Spleen (tissue), 11 donors: ENCODE measurements around the gene GALNT16. TPM values are rescaled to one million over a fixed set of nuclear protein-coding genes. Genes with fewer than 3 reads are reported as not detected.

Experiments used
- DNase-seq: peaks from one replicate; pipeline ENCODE4 v3.0.0-alpha.2; 2020
- H3K27ac ChIP-seq, 8 donors: fragments of 200-600 bp; sonication (generic) in 7 of 8; 1 replicate in 4 of 8; 2 replicates in 4 of 8; pipeline versions ENCODE4 v1.5.0 to v1.8.0; 2016 to 2021; ENCODE audit warnings: inconsistent platforms in 4 of 8, mild to moderate bottlenecking in 4 of 8, moderate library complexity in 1 of 8
- H3K27me3 ChIP-seq, 7 donors: fragments of 200-600 bp; sonication (generic) in 6 of 7; replicated peaks in 1 of 7; 1 replicate in 4 of 7; 2 replicates in 3 of 7; pipeline versions ENCODE4 v1.5.0 to v1.8.0; 2016 to 2021; ENCODE audit warnings: inconsistent platforms in 3 of 7, mild to moderate bottlenecking in 1 of 7
- H3K36me3 ChIP-seq, 6 donors: fragments of 200-600 bp; sonication (generic) in 5 of 6; 1 replicate in 4 of 6; 2 replicates in 2 of 6; pipeline versions ENCODE4 v1.5.0 to v1.8.0; 2016 to 2021; ENCODE audit warnings: inconsistent platforms in 2 of 6
- H3K4me1 ChIP-seq, 6 donors: fragments of 200-600 bp; sonication (generic) in 5 of 6; 1 replicate in 3 of 6; 2 replicates in 3 of 6; pipeline versions ENCODE4 v1.5.0 to v1.8.0; 2016 to 2021; ENCODE audit warnings: inconsistent platforms in 3 of 6
- H3K4me3 ChIP-seq, 8 donors: fragments of 200-600 bp; sonication (generic) in 7 of 8; 1 replicate in 4 of 8; 2 replicates in 4 of 8; pipeline versions ENCODE4 v1.5.0 to v1.8.0; 2016 to 2021; ENCODE audit warnings: inconsistent platforms in 4 of 8, mild to moderate bottlenecking in 4 of 8, moderate library complexity in 2 of 8
- H3K9me3 ChIP-seq, 8 donors: fragments of 200-600 bp; sonication (generic) in 7 of 8; 1 replicate in 4 of 8; 2 replicates in 4 of 8; pipeline versions ENCODE4 v1.5.0 to v1.8.0; 2016 to 2021; ENCODE audit warnings: inconsistent platforms in 4 of 8
- CTCF ChIP-seq, 11 experiments: fragments of 200-600 bp in 7 of 11; fragments of 450-650 bp in 4 of 11; sonication (generic) in 4 of 11; IDR thresholded peaks in 8 of 11; conservative IDR thresholded peaks in 3 of 11; 1 replicate in 7 of 11; 2 replicates in 4 of 11; pipeline versions ENCODE4 v1.4.0 to v1.8.0; 2016 to 2021; ENCODE audit warnings: antibody characterized with exemption in 11 of 11, inconsistent platforms in 4 of 11, mild to moderate bottlenecking in 1 of 11
- POLR2A ChIP-seq, 3 donors: fragments of 450-650 bp; IDR thresholded peaks; one replicate each; pipeline ENCODE4 v1.5.1; 2017; ENCODE audit warnings: antibody characterized with exemption in 3 of 3, mild to moderate bottlenecking in 1 of 3
- POLR2AphosphoS5 ChIP-seq, 3 donors: sonication (generic); formaldehyde crosslinking; IDR thresholded peaks; one replicate each; pipeline ENCODE4 v1.5.1; 2017; ENCODE audit warnings: antibody characterized with exemption in 3 of 3
- WGBS, 5 donors: extraction: QIAGEN DNeasy Blood & Tissue Kit in 3 of 5; methylation state at CpG; one replicate each; pipeline versions ENCODE4 v1.1.5 to v1.1.7; 2013 to 2018; 5-methylcytosine and 5-hydroxymethylcytosine counted together
- intact Hi-C: fragments of 100-400 bp; cut with DNase I; formaldehyde crosslinking; loops from one replicate; pipeline ENCODE4 v1.15.0; 2023; ENCODE audit warnings: low total_unique reads
- polyA plus RNA-seq, 3 donors: library from polyadenylated mRNA; stranded (reverse); fragments of 200-250 nt; gene quantifications; one replicate each; pipeline ENCODE4 v1.2.1, GENCODE V29; 2013
- total RNA-seq, 7 donors: library from RNA; depleted of rRNA in 3 of 7; stranded (reverse); fragments of >200 nt in 3 of 7; fragmentation: NEBNext Ultra II Directional in 4 of 7; extraction: Animal tissue kit (Norgen Biotek cat#: 25700) in 4 of 7; gene quantifications; one replicate each; pipeline versions ENCODE4 v1.1.0 to v1.2.1, GENCODE V29; 2016 to 2021
- donor health status: healthy with polysubstance abuse.
- donor health status: DM: no; HTN: no; CAD: no; lungs with moderate emphysema.
- donor health status: DM: no; HTN: no; CAD: no.
- donor health status: Bipolar disorder and iron deficiency.
- donor health status: healthy.
- donor health status: DM: no; HTN: no; CAD: no.
- donor health status: DM: yes; HTN: yes; CAD: no.

GALNT16 gene
- total and polyA plus RNA-seq, 10 donors = 2.1 to 36.4 (median 10.0) TPM

- Histone ChIP-seq H3K27me3 (no peaks in the 10 kb centered on the region), H3K9me3 (no peaks in the 10 kb centered on the region), H3K4me1 (no peaks in the 10 kb centered on the region), H3K27ac (no peak overlapping the region), H3K36me3 (peaks cover 0 to 53% (median 11%) of the 10 kb centered on the region in 6 donors), H3K4me3 (no peak overlapping the region)
- 68 to 80% (median 76%) methylated on average over 9 of the region's 9 CpGs for WGBS, 5 donors
- DNase-seq = no peak
- intact Hi-C loops = no loop called here
- TF ChIP-seq POLR2AphosphoS5 (IDR thresholded peaks at IDR 0.05) = no peak
- no peak for TF ChIP-seq CTCF (IDR thresholded peaks at IDR 0.05 in 8 of 11, conservative IDR thresholded peaks at IDR 0.05 in 3 of 11)
- TF ChIP-seq POLR2A (IDR thresholded peaks at IDR 0.05) = no peak
These were observed 33.8 kb upstream of the GALNT16 start for GRCh38 chr14:69226178-69226577.

- H3K27ac ChIP-seq = no peak overlapping the region
- 92 to 100% (median 97%) methylated on average over 2 of the region's 2 CpGs for WGBS, 5 donors
- intact Hi-C loops = no loop called here
- no peaks in the 10 kb centered on the region for H3K9me3 ChIP-seq
- TF ChIP-seq POLR2A (IDR thresholded peaks at IDR 0.05) (no peak), CTCF (IDR thresholded peaks at IDR 0.05 in 8 of 11, conservative IDR thresholded peaks at IDR 0.05 in 3 of 11) (no peak), POLR2AphosphoS5 (IDR thresholded peaks at IDR 0.05) (no peak)
- no peaks in the 10 kb centered on the region for H3K27me3 ChIP-seq
- H3K4me1 ChIP-seq = no peaks in the 10 kb centered on the region
- DNase-seq = no peak
- H3K36me3 ChIP-seq = peaks cover 0 to 59% (median 11%) of the 10 kb centered on the region in 6 donors
- no peak overlapping the region for H3K4me3 ChIP-seq
These were observed 33.2 kb upstream of the GALNT16 start for GRCh38 chr14:69226736-69227135.

GRCh38 chr14:69231486-69231885, 28.5 kb upstream of the GALNT16 start:
- H3K9me3 ChIP-seq = no peaks in the 10 kb centered on the region
- TF ChIP-seq CTCF (IDR thresholded peaks at IDR 0.05 in 8 of 11, conservative IDR thresholded peaks at IDR 0.05 in 3 of 11) (no peak), POLR2A (IDR thresholded peaks at IDR 0.05) (no peak), POLR2AphosphoS5 (IDR thresholded peaks at IDR 0.05) (no peak)
- intact Hi-C loops = no loop called here
- H3K36me3 ChIP-seq = peaks cover 0 to 78% (median 31%) of the 10 kb centered on the region in 6 donors
- no peak for DNase-seq
- no peak overlapping the region for H3K27ac ChIP-seq
- H3K27me3 ChIP-seq = no peaks in the 10 kb centered on the region
- WGBS, 5 donors = 85 to 91% (median 85%) methylated on average over 2 of the region's 2 CpGs
- no peaks in the 10 kb centered on the region for H3K4me1 ChIP-seq
- H3K4me3 ChIP-seq = no peak overlapping the region

GRCh38 chr14:69232388-69232787, 27.6 kb upstream of the GALNT16 start:
- no peaks in the 10 kb centered on the region for H3K27me3 ChIP-seq
- TF ChIP-seq POLR2AphosphoS5 (IDR thresholded peaks at IDR 0.05) = no peak
- no peak for TF ChIP-seq CTCF (IDR thresholded peaks at IDR 0.05 in 8 of 11, conservative IDR thresholded peaks at IDR 0.05 in 3 of 11)
- TF ChIP-seq POLR2A (IDR thresholded peaks at IDR 0.05) = no peak
- no peaks in the 10 kb centered on the region for H3K4me1 ChIP-seq
- H3K27ac ChIP-seq = no peak overlapping the region
- peaks cover 0 to 87% (median 39%) of the 10 kb centered on the region in 6 donors for H3K36me3 ChIP-seq
- intact Hi-C loops = no loop called here
- H3K9me3 ChIP-seq = no peaks in the 10 kb centered on the region
- no peak overlapping the region for H3K4me3 ChIP-seq
- 91 to 97% (median 93%) methylated on average over 3 of the region's 3 CpGs for WGBS, 5 donors
- DNase-seq = no peak
